C4-2B (cell line): ENCODE measurements around the gene SASS6.
A peak's percentile ranks its signal among the peaks of the same experiment; 100 is the strongest.
"Not testable (repeated sequence)": the region's sequence is repeated elsewhere in the genome, so short reads cannot be mapped to it uniquely, and the experiment has no call there.

ENCODE experiments used
- H3K27ac ChIP-seq: fragments of 450-650 bp; 2 replicates; pipeline ENCODE4 v1.5.1; 2017
- CTCF ChIP-seq: fragments of 450-650 bp; conservative IDR thresholded peaks from 2 replicates; pipeline ENCODE4 v1.5.1; 2017; ENCODE audit warnings: mild to moderate bottlenecking
- ZFX ChIP-seq: fragments of 450-650 bp; IDR thresholded peaks from 2 replicates; pipeline ENCODE4 v1.6.1; 2017

Gene SASS6

DNA sequence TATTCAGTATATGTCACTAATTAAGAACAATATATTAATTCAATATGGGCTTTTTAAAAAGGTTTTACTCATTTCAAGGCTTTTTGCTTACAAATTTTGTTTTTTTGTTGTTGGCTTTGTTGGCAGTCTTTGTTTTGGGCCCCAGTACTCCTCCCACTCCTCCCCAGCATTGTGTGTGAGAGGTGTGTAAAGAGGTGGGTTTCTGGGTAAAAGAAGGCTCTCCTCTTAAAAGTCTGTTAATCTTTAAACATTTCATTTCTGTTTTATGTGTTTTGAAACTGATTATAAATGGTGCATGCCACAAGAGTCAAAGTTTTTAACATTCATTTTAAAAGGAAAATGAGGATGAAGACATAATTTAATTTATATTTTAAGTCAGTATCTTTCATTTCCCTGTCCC is 79.6 kb downstream of the SASS6 start:
- no peak overlapping the region for H3K27ac ChIP-seq

DNA sequence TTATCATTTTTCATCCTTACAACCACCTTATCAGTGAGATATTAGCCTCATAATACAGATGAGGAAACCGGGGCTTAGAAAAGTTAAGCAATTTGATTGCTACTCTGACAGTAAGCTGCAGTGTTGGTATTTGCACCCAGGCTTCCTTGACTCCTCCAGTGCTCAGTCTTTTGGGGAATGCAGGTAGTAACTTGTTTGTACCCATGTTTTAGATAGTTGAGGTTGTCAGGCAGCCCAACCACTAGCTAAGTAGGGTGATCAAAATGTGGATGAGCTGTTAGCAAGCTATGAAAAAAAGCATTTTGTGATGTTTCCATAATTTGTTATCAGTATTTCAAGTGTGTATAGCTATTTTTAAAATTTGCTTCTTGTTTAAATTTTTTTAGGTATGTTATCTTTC is 80.8 kb downstream of the SASS6 start:
- no peak overlapping the region for H3K27ac ChIP-seq
- TF ChIP-seq ZFX = no peak
- no peak for TF ChIP-seq CTCF

More for the DNA sequence above, 79.6 kb downstream of the SASS6 start:
- TF ChIP-seq CTCF (no peak), ZFX (no peak)

- H3K27ac ChIP-seq = no peak overlapping the region
- TF ChIP-seq ZFX = no peak
Measured at GRCh38 chr1:100051401-100051800, 81.3 kb downstream of the SASS6 start.

GRCh38 chr1:100050139-100050538 is 82.6 kb downstream of the SASS6 start:
- no peak overlapping the region for H3K27ac ChIP-seq
- TF ChIP-seq ZFX (no peak), CTCF (no peak)

DNA sequence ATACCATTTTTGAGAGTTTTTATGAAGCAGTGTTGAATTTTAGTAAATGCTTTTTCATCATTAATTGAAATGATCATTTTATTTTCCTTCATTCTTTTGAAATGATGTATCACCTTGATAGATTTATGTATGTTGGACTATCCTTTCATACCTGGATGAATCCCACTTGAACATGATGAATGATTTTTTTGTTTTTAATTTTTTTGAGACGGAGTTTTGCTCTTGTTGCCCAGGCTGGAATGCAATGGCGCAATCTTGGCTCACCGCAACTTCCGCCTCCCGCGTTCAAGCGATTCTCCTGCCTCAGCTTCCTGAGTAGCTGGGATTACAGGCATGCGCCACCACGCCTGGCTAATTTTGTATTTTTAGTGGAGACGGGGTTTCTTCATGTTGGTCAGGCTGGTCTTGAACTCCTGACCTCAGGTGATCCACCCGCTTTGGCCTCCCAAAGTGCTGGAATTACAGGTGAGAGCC is 85.5 kb downstream of the SASS6 start:
- H3K27ac ChIP-seq = not testable (repeated sequence)

DNA sequence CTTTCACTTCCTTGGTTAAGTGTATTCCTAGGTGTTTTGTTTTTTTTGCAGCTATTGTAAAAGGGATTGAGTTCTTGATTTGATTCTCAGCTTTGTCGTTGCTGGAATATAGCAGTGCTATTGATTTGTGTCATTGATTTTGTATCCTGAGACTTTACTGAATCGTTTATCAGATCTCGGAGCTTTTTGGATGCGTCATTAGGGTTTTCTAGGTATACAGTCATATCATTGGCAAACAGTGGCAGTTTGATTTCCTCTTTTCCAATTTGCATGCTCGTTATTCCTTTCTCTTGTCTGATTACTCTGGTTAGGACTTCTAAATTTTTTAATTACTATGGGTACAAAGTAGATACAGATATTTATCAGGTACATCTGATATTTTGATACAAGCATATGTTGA is 87.5 kb downstream of the SASS6 start:
- no peak overlapping the region for H3K27ac ChIP-seq
- TF ChIP-seq CTCF (no peak), ZFX (no peak)

DNA sequence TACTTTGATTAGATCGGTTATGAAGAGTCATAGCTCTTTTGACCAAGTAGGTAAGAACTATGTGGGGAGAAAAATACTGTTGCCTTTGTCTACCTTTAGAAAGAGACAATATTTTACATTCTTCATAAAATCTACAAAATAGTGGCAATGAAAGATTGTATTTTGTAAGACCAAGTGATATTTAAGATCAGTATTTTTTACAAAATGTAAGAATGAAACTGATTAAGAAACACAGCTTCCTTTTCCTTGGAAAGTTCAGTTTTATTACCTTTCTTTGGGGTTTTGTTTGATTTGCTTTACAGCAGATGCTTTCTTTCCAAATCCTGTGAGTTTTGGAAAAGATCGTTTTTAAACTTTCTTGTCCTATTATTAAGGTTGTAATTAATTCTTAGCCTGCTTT is 93.1 kb downstream of the SASS6 start:
- TF ChIP-seq CTCF = no peak
- no peak for TF ChIP-seq ZFX
- H3K27ac ChIP-seq = no peak overlapping the region

- H3K27ac ChIP-seq = peak overlapping the region; percentile 99
Measured at GRCh38 chr1:100038660-100039287, 94.0 kb downstream of the SASS6 start.

More at GRCh38 chr1:100038660-100039287, 94.0 kb downstream of the SASS6 start:
- TF ChIP-seq CTCF (no peak), ZFX (peak; percentile 94)
